Left ventricle myocardium superior (tissue), 1 donor: ENCODE measurements around the gene COL27A1. TPM values are rescaled to one million over a fixed set of nuclear protein-coding genes. Genes with fewer than 3 reads are reported as not detected.
A peak's percentile ranks its signal among the peaks of the same experiment; 100 is the strongest.

Source experiments
- ATAC-seq: fragments of 200-7000 bp; cut with Tn5 transposase; one replicate; pipeline ENCODE4 v1.9.1; 2020; ENCODE audit warnings: mild to moderate bottlenecking, moderate library complexity
- DNase-seq: peaks from one replicate; pipeline ENCODE4 v3.0.0-alpha.2; 2020
- intact Hi-C: fragments of 100-400 bp; cut with micrococcal nuclease; formaldehyde crosslinking; loops from one replicate; pipeline ENCODE4 v1.11.0; 2022
- total RNA-seq: library from RNA; stranded (reverse); fragmentation: NEBNext Ultra II Directional; extraction: Animal tissue kit (Norgen Biotek cat#: 25700); gene quantifications from one replicate; pipeline ENCODE4 v1.2.1, GENCODE V29; 2021
- donor health status: DM: no; HTN: yes; CAD: no; lungs with severe emphysema.

Gene COL27A1
- total RNA-seq, 1 donor from 2014 or later: 11.0 TPM

- intact Hi-C loops: no loop called here
- DNase-seq: peak; percentile 68
- peak; percentile 88 for ATAC-seq
These were observed 8.2 kb downstream of the COL27A1 start for GRCh38 chr9:114163517-114163951.

- ATAC-seq (no peak), DNase-seq (peak; percentile 7)
- intact Hi-C loops: no loop called here
These were observed 9.0 kb downstream of the COL27A1 start for GRCh38 chr9:114164191-114164794.

- intact Hi-C loops: no loop called here
- ATAC-seq: no peak
These were observed 10.2 kb downstream of the COL27A1 start for GRCh38 chr9:114165407-114166102.

GRCh38 chr9:114166103-114166470, 10.8 kb downstream of the COL27A1 start:
- ATAC-seq (no peak), DNase-seq (no peak)
- intact Hi-C loops: no loop called here

More at GRCh38 chr9:114165407-114166102, 10.2 kb downstream of the COL27A1 start:
- DNase-seq: no peak

- intact Hi-C loops: no loop called here
- DNase-seq: no peak
- ATAC-seq: no peak
These were observed 11.6 kb downstream of the COL27A1 start for GRCh38 chr9:114166614-114167572.

- DNase-seq: no peak
- ATAC-seq: no peak
- intact Hi-C loops: no loop called here
These were observed 12.3 kb downstream of the COL27A1 start for GRCh38 chr9:114167591-114168091.

- intact Hi-C loops: no loop called here
- no peak for ATAC-seq
- no peak for DNase-seq
These were observed 13.1 kb downstream of the COL27A1 start for GRCh38 chr9:114168281-114169028.

- intact Hi-C loops: no loop called here
- peak; percentile 54 for ATAC-seq
- no peak for DNase-seq
These were observed 14.0 kb downstream of the COL27A1 start for GRCh38 chr9:114169029-114169951.

- intact Hi-C loops: no loop called here
- ATAC-seq: no peak
- no peak for DNase-seq
These were observed 14.8 kb downstream of the COL27A1 start for GRCh38 chr9:114169952-114170770.

- intact Hi-C loops: no loop called here
- ATAC-seq: no peak
- no peak for DNase-seq
These were observed 15.6 kb downstream of the COL27A1 start for GRCh38 chr9:114170771-114171461.

GRCh38 chr9:114171500-114171899, 16.2 kb downstream of the COL27A1 start:
- no peak for DNase-seq
- intact Hi-C loops: no loop called here

GRCh38 chr9:114172981-114173833, 17.9 kb downstream of the COL27A1 start:
- intact Hi-C loops: no loop called here
- DNase-seq (peak; percentile 45), ATAC-seq (peak; percentile 15)

More at GRCh38 chr9:114171500-114171899, 16.2 kb downstream of the COL27A1 start:
- ATAC-seq: no peak

GRCh38 chr9:114174557-114174875, 19.2 kb downstream of the COL27A1 start:
- intact Hi-C loops: no loop called here
- ATAC-seq: no peak
- no peak for DNase-seq

- intact Hi-C loops: no loop called here
- peak; percentile 64 for DNase-seq
- peak; percentile 79 for ATAC-seq
These were observed 19.8 kb downstream of the COL27A1 start for GRCh38 chr9:114174876-114175771.
